PC-9 (cell line): ENCODE measurements around the gene COL4A2.

ENCODE experiments used
- EZH2 ChIP-seq: fragments of 200-600 bp; sonication (generic); IDR thresholded peaks from 2 replicates; pipeline ENCODE4 v1.8.0; 2017; ENCODE audit warnings: antibody characterized with exemption, low read depth
- TF ChIP-seq, protein P1 (sequence below): fragments of 200-600 bp; sonication (generic); conservative IDR thresholded peaks from 2 replicates; pipeline ENCODE4 v1.6.1; 2017; ENCODE audit warnings: mixed run types, antibody characterized with exemption, mild to moderate bottlenecking, moderate library complexity

DNA sequence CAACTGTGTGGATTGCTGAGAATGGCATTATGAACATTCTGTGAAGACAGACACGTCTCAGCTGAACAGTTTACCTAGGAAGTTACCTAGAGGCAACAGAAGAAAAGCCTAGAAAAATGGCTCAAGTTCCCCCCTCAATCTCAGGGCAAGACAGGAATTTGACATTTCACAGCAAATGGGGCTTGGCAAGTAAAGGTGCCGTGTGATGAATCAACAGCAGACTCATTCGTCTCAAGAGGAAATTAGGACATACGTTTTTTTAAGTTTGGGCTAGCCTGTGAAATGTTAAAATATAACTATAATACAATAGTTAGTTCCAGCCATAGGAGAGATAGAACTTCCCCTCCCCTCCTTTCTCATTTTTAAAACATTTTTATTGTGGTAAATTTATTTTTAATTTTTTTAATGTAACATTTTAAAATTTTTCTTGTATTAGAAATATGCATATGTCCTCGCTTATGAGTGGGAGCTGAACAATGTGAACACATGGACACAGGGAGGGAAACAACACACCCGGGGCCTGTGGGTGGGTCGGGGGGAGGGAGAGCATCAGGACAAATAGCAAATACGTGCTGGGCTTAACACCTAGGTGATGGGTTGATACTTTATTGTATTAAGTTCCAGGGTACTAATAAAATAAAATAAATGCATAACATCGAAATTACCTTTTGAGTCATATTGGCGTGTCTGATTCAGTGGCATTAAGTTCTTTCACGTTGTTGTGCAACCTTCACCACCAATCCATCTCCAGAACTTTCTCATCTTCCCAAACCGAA is 116.0 kb downstream of the COL4A2 start:
- TF ChIP-seq, protein P1, sequence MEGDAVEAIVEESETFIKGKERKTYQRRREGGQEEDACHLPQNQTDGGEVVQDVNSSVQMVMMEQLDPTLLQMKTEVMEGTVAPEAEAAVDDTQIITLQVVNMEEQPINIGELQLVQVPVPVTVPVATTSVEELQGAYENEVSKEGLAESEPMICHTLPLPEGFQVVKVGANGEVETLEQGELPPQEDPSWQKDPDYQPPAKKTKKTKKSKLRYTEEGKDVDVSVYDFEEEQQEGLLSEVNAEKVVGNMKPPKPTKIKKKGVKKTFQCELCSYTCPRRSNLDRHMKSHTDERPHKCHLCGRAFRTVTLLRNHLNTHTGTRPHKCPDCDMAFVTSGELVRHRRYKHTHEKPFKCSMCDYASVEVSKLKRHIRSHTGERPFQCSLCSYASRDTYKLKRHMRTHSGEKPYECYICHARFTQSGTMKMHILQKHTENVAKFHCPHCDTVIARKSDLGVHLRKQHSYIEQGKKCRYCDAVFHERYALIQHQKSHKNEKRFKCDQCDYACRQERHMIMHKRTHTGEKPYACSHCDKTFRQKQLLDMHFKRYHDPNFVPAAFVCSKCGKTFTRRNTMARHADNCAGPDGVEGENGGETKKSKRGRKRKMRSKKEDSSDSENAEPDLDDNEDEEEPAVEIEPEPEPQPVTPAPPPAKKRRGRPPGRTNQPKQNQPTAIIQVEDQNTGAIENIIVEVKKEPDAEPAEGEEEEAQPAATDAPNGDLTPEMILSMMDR, result no peak
- no peak for TF ChIP-seq EZH2
